Medulla oblongata (tissue), 1 donor: Measurements from ENCODE around the gene SRC.

Experiments
- DNase-seq: peaks from one replicate; pipeline ENCODE4 v3.0.0-alpha.2; 2015; ENCODE audit errors: extremely low spot score

Gene SRC

DNA sequence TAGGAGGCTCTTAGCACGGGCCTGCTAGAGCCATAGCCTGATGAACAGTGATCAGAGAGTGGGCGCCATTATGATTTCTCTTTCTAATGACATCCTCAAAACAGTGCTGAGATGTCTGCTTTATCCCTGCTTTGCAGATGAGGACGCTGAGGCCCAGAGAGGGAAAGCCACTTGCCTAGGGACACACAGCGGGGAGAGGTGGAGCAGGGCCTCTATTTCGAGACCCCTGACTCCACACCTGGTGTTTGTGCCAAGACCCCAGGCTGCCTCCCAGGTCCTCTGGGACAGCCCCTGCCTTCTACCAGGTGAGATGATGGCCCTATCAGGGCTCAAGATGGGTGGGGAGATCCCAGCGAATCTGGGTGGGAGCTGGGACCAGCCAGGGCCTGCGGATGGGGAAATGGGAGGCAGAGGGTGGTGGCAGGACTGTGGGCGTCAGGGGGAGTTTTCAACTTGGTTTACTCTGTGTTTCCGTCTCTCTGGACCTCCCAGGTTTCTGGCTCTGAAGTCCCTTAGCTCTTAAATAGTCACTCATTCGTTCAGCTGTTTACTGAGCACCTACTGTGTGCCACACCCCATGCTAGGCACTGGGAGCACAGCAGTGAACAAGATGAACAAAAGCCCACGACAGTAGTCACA, 36.7 kb downstream of the SRC start:
- no peak for DNase-seq

DNA sequence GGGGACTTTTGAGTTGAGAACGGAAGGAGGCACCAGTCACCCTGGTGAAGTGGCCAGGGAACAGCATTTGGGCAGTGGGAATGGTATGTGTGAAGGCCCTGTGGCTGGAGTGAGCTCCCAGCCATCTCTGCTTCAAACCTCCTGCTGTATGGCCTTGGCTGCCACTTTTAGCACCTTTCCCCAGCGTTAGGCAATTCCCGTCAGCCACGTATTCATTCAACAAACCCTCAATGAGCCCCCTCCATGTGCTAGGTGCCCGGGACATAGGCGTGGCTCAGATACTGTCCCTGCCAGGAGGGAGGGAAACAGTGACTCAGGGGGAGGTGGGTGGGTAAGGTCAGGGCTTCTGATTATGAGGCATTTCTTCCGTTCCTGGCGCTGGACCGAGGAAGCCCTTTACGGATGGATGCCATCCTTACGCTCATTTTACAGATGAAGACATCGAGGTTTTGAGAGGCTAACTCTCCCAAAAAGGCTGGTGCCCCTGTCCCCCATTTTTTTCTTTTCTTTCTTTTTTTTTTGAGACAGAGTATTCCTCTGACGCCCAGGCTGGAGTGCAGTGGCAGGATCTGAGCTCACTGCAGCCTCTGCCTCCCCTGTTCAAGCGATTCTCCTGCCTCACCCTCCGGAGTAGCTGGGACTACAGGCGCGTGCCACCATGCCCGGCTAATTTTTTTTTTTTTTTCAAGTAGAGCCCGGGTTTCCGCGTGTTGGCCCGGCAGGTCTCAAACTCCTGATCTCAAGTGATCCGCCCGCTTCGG, 37.5 kb downstream of the SRC start:
- DNase-seq = no peak

DNA sequence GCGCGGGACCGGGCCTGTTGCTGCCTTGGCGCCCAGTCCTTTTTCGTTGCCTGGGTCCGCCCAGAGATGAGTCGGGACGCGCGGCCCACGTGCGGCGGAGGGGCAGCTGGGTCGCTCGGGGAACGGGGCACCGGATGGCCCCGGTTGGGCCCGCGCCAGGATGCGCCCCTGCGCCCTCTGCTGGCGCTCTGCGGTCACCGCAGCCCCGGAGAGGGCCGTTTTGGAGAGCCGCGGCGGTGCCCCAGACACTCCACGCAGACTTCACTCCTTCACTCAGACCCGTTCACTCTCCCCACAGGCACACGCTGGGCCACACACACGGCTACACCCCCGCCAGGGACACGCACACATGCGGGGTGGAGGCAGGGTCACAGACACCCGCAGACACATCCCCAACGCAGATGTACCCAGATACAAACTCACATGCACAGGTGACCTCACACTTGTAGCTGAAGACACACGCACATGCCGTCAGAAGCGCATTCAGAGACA, 38.8 kb downstream of the SRC start:
- DNase-seq = peak; percentile 35

DNA sequence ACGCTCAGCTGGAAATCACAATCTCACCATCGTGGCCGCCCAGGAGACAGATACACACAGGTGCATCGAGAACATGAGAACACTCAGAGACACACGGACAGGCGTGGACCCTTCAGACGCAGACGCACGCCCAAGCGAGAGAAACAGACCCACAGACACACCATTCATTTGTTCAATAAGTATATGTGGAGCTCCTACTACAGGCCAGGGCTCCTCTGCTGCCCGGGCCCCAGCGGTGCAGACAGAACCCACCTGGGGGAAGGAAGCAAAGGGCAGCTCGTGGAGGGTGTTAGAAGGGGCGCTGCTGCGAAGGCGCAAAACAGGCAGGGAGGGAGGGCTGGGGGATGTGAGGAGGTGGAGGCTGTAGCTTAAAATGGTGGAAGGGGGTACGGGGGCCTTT, 39.2 kb downstream of the SRC start:
- DNase-seq = no peak

DNA sequence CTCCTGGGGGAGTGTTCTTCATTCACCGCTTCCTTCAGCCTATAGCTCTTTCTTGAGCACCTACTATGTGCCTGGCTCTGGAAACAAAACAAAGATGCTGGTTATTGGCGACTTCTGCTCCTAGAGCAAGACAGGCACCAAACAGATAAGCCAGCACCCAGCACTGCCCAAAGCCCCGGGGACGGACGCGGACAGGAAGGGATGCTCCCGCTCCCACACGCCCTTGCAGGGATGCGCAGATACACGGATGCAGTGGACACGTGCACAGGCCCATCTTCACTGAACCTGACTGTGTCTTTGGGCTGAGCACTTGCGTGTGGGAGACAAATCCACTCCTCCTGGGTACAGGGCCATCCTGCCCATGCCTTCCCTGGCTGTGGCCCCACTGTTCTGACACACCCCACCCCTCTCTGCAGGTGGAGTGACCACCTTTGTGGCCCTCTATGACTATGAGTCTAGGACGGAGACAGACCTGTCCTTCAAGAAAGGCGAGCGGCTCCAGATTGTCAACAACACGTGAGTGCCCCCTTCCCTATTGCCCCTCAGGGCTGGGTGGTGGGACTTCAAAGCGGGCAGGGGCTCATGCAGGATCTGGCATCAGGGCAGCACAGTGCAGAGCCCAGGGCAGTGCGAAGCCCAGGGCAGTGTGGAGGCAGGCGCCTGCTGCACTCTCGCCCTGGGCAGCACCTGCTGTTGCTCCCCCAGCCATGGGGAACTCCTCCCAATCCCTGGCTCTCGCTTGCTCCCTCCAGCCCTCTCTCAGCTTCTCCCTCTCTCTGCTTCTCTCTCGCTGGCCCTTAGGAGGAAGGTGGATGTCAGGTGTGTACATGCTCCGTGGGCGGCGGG, 39.9 kb downstream of the SRC start:
- no peak for DNase-seq

DNA sequence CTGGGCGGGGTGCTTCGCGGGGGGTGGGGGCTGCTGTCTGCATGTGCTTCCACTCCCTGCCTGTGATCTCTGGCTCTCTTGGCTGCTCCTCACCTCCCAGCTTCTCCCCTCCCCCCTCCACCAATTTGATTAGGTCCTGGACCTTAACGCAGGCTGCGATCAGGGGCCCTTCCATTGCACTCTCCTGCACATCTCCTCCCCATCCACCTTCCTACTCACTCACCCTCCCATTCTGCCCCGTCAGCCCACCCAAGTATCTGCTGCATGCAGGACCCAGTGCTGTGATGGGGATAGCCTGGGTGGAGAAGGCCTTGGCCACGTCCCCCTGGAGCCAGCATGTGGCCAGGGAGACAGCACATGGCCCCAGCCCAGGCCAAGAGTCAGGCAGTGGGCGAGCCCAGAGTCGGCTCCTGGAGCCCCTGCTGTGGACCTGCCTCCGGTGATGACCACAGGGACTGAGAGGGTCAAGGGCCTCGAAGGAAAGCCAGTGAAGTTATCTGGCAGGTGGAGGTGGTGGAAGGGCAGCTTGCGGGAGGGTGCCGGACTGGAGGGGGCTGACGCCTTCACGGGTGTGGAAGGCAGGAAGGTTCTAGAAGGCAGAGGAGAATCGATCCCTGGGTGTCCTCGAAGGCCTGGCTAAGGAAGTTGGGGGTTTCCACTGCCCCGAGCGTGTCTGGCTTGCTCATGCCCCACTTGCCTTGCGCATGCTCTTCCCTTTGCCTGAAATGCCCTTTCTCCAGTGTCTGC, 40.7 kb downstream of the SRC start:
- DNase-seq = no peak

DNA sequence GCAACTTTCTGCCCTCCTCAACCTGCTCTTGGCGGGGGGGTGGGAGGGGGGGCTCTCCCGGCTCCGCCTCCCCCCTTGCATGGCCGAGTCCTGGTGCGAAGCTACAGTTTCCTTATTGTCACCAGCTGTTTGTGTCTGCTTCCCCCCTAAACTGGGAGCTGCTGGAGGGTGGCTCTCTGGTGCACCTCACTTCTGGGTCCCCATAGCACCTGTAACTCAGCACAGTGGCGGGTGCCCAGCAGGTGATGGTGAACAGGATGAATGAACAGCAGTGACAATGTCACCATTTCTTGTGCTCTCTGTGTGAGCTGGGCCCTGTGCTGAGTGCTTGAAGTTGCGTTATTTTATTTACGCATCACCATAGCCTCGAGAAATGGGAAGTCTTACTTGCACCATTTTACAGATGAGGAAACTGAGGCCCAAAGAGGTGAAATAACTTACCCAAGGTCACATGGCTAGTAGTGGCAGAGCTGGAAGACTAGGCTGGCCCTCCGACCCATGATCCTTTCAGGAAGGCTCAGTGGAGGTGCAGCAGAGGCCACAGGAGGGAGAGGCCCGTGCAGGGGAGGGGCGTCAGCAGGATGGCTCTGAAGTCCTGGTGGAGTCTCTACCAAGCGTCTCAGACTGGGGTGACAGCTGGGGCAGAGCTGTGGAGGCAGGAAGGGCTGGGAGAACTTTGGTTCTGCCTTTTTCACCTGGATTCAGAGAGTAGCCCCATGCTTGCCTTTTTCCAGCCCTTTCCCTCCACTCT, 41.8 kb downstream of the SRC start:
- no peak for DNase-seq

DNA sequence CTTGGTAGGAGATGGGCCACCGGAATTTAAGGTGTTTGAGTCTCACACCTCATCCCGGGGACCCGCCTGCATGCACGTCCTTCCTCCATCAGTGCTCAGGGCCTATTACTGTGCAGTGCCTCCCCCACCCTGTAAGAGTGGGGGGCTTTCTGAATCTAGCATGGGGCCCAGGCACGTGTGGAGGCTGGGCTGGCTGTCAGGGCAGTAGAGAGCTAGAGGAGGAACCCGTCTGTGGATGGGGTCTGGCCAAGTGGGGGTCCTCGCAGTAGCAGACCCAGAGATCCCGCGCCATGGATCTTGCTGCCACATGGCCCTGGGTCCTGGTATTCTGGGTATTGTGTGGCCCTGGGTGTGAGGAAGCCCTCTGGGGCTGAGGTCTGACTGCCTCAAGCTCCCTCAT, 42.9 kb downstream of the SRC start:
- DNase-seq = no peak

DNA sequence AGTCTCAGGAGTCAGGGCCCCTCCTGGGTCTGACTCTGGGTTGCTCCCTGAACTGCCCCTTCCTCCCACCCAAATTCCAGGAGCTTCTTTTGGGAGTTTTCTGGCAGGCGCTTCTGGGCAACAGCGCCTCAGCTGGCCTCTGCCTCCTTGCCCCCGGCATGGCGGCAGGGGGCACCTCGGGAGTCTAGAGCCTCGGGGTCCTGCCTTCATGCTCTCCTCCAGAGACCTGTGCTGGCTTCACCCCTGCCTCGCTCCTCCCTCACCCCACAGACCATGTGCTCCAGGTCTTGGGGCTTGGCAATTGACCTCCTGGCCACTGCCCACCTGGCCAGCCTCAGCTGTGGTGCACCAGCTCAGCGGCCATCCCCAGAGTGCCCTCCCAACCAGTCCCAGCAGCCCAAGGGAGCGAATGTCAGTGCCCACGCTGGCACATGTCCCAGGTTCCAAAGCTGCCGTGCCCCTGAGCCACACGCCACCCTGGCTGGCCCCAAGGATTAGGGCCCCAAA, 43.4 kb downstream of the SRC start:
- no peak for DNase-seq

DNA sequence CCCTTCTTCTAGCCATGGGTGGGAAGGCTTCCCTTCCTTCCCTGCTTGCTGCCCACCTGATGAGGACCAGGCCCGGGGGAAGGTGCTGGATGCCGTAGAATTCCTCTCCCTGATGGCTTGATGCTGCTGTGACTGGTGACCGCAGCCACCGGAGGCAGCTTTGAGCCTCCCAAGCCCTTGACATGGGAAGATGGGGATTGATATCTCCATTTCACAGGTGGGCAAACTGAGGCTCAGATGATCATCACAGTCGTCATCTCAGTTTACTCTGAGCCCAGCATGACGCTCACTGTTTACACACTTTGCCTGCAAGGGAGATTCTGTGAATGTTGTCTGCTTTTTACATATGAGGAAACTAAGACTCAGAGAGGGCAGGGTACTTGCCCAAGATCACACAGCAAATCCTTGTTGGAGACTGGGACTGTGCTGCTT, 43.9 kb downstream of the SRC start:
- DNase-seq = no peak

DNA sequence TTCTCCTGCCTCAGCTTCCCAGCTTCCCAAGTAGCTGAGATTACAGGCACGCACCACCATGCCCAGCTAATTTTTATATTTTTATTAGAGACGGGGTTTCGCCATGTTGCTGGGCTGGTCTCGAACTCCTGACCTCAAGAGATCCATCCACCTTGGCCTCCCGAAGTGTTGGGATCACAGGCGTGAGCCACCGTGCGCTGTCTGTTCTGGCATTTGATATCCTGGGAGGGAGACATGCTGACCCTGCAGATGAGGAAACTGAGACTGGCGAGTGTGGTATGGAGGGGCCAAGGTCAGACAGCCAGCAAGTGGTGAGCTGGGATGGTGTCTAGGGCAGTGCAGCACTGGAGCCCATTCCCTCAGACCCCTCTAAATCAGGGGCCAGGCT, 44.6 kb downstream of the SRC start:
- no peak for DNase-seq

DNA sequence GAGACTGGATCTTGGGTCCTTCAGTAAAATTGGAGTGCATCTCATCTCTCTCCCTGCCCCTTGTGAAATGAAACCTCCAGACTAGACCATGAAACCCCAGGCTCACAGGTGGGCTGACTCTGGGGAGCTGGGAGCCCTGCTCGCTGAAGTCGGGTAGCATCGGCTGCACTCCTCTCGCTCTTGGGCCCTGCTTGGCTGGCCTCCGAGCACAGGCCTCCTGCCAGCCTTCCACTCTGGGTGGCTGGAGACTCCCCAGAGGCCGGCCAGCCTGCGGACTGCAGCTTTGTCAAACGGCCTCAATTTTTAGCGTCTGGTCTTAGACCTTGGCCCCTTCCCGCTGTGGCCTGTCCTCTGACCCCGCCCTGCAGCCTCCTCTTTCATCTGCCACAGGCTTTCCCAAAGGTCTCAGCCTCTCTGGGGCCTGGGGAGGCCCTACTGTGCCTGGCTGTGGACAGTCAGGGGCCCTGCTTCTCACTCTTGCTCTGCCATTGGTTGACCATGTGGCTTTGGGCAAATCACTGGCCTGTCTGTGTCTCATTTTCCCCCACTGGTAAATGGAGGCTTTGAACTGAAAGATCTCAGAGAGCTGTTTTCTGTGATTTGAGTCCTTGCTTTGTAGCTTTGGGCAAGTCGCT, 45.1 kb downstream of the SRC start:
- no peak for DNase-seq

DNA sequence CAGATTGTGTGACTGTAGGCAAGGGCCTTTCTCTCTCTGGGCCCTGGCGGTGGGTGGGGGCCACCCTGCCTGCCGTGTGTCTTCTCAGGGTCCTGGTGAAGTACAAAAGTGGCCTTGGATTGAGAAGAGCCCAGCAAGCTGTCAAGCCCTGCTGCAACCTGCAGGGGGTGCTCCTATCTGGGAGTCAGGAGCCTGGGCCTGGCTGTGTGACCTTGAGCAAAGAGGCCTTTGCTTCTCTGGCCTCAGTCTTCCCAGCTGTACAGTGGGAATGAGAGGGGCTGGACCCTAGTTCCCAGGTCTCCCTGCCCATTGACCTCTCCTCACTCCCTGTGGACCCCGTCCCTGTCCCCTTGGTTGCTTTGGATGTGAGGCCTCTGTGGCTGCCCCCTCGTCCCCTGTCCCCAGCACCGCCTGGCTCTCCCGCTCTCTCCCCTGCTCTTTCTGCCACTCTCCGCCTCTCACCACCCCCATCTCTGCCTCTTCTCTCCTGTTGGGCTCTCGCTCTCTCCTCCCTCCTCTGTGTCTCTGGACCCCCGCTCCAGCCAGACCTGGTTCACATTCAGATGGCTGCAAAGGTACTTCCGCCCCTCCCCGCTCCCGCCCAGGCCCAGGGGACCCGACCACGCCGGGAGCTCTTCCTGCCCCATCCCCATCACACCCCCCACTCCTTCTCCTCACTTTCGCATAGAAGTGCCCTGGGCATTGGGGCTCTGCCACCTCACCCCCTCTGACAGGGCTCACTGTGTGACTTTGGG, 46.7 kb downstream of the SRC start:
- no peak for DNase-seq

DNA sequence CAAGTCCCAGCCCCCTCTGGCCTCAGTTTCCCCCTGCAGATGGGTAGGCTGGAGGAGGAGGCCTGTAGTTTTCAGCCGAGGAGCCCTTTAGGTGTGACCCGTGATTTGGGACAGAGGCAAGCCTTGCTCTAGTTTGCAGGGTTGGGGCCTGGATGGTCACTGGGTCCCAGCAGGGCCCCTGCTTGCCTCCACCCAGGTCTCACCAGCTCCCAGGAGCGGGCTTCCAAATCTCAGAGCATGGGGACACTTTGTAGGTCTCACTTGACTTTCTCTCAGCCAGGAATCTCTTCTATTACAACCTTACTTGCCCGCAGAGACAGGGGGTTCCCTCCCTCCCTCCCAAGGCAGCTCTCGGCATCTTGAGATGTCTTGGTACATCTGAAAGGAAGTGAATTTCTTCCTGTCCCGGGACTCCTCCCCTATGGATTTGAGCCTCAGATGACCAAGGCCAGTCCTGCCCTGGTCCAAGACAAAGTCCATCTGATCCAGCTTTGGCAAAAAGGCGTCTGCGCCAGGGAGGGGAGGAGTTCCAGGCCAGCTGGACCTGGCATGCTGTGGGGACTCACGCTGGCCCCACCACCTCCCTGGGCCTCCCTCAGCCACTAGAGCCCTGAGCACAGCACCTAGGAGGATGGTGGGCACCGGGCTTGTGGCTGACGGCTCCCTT, 47.4 kb downstream of the SRC start:
- DNase-seq = no peak

DNA sequence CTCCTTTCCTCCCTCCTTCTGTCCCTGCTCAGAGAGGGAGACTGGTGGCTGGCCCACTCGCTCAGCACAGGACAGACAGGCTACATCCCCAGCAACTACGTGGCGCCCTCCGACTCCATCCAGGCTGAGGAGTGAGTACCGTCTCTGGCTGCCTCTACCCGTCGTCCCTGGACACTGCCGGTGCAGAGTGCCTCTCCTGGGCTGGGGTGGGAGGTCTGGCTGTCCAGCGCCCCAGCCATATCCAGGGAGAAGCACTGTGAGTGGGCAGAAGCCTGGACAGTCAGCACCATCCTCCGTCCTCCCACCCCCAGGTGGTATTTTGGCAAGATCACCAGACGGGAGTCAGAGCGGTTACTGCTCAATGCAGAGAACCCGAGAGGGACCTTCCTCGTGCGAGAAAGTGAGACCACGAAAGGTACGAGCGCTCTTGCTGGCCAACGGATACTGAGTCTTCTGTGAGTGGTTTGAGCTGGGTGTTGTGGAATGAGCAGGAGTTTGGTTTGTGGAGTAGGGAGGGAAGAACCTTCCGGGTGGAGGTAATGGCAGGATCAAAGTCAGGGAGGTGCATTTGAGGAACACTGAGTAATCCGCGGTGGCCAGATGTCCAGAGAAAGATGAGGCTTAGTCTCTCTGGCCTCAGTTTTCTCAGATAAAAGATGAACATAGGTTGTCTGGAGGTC, 48.1 kb downstream of the SRC start:
- DNase-seq = no peak

DNA sequence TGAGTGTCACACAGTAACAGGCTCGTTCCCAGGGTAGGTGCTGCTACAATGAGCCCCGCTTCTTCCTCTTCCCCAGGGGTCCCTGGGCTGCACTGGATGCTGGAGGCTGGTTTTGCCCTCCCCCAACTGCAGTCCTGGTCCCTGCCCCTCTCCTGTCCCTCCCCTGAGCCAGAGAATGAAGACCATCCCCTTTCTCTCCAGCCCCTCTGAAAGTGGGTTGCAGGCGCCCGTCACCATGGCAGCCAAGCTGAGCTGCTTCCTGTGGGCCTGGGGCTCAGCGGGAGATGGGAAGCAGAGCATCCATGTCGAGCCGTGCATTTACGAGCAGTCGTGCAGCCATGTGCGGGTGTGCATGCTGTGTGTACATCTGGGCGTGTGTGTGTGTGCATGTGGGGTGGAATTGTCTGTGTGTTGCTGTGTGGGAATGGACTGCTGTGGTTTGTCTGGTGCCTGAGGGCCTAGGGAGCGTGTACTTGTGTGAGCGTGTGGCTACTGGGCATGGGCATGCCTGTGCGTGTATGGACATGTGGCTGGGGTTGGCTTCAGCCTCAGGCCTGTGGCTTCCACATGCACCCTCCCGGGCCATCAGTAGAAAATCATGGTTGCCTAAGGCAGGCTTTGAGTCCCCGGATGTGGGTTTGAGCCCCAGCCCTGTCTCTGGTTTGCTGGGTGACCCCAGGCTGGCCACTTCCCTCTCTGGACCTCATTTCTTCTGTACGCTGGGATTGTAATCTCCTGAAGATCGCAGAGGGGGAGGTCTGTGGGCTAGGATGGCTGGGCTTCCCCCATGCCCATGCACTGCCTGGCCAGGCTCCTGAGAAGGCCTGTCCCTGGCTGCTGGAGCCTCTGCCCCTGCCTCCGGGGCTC, 48.8 kb downstream of the SRC start:
- no peak for DNase-seq

DNA sequence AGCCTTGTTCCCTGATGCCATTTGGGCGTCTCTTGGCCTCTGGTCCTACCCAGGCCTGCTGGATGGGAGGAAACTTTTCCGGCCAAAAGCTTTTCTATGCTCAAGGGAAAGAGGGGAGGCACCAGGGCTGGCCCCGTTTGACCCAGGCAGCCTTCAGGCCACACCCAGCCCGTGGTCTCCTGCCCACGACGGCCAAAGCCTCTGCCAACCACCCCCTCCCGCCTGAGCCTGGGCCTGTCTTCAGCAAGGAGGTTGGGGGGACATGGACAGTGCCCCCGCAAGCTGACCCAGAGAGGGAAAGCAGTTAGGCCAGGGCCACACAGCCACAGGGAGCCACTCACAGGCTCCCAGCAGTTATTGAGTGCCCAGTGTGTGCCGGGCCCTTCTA, 49.5 kb downstream of the SRC start:
- DNase-seq = no peak
